Renal pelvis (tissue), 12 donors: ENCODE results near the gene RRP1B. TPM values are rescaled to one million over a fixed set of nuclear protein-coding genes. Genes with fewer than 3 reads are reported as not detected.
"Not testable (repeated sequence)": the region's sequence is repeated elsewhere in the genome, so short reads cannot be mapped to it uniquely, and the experiment has no call there.

ENCODE experiments used
- DNase-seq: peaks from one replicate; pipeline ENCODE4 v3.0.0-alpha.2; 2013
- long read RNA-seq, 16 experiments: transcript quantifications; one replicate each; lab custom pipeline, GENCODE V29; 2026
- polyA plus RNA-seq, 3 donors: library from polyadenylated mRNA; unstranded; fragments of 120-200 nt; gene quantifications; one replicate each; pipeline ENCODE4 v1.2.1, GENCODE V29; 2013; ENCODE audit not compliant: insufficient read length in 3 of 3

RRP1B gene, protein sequence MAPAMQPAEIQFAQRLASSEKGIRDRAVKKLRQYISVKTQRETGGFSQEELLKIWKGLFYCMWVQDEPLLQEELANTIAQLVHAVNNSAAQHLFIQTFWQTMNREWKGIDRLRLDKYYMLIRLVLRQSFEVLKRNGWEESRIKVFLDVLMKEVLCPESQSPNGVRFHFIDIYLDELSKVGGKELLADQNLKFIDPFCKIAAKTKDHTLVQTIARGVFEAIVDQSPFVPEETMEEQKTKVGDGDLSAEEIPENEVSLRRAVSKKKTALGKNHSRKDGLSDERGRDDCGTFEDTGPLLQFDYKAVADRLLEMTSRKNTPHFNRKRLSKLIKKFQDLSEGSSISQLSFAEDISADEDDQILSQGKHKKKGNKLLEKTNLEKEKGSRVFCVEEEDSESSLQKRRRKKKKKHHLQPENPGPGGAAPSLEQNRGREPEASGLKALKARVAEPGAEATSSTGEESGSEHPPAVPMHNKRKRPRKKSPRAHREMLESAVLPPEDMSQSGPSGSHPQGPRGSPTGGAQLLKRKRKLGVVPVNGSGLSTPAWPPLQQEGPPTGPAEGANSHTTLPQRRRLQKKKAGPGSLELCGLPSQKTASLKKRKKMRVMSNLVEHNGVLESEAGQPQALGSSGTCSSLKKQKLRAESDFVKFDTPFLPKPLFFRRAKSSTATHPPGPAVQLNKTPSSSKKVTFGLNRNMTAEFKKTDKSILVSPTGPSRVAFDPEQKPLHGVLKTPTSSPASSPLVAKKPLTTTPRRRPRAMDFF
- polyA plus RNA-seq, result 10 to 100 TPM; 29.8 to 33.1 (median 32.0) TPM
- long read RNA-seq, donor 1, result 0 reads
- long read RNA-seq, donor 2, partial matches to known transcripts, result 13 of 13 reads
- long read RNA-seq, donor 2, other reads (novel, unspliced or antisense), result 0 of 13 reads
- long read RNA-seq, donor 3, result 0 reads
- long read RNA-seq, donor 4, result 0 reads
- long read RNA-seq, donor 5, result 0 reads
- long read RNA-seq, donor 6, full-length matches to known transcripts, result 1 of 8 reads
- long read RNA-seq, donor 6, partial matches to known transcripts, result 7 of 8 reads
- long read RNA-seq, donor 6, other reads (novel, unspliced or antisense), result 0 of 8 reads
- long read RNA-seq, donor 7, full-length matches to known transcripts, result 1 of 13 reads
- long read RNA-seq, donor 7, partial matches to known transcripts, result 5 of 13 reads
- long read RNA-seq, donor 7, other reads (novel, unspliced or antisense), result 7 of 13 reads
- long read RNA-seq, donor 8, result 0 reads
- long read RNA-seq, donor 9, partial matches to known transcripts, result 30 of 30 reads
- long read RNA-seq, donor 9, other reads (novel, unspliced or antisense), result 0 of 30 reads
- long read RNA-seq, donor 10, result 0 reads
- long read RNA-seq, donor 11, partial matches to known transcripts, result 12 of 12 reads
- long read RNA-seq, donor 11, other reads (novel, unspliced or antisense), result 0 of 12 reads
- long read RNA-seq, donor 12, partial matches to known transcripts, result 10 of 10 reads
- long read RNA-seq, donor 12, other reads (novel, unspliced or antisense), result 0 of 10 reads
- long read RNA-seq, donor 13, result 0 reads
- long read RNA-seq, donor 14, partial matches to known transcripts, result 17 of 24 reads
- long read RNA-seq, donor 14, other reads (novel, unspliced or antisense), result 7 of 24 reads
- long read RNA-seq, donor 15, partial matches to known transcripts, result 8 of 8 reads
- long read RNA-seq, donor 15, other reads (novel, unspliced or antisense), result 0 of 8 reads
- long read RNA-seq, donor 16, partial matches to known transcripts, result 9 of 9 reads
- long read RNA-seq, donor 16, other reads (novel, unspliced or antisense), result 0 of 9 reads

DNA sequence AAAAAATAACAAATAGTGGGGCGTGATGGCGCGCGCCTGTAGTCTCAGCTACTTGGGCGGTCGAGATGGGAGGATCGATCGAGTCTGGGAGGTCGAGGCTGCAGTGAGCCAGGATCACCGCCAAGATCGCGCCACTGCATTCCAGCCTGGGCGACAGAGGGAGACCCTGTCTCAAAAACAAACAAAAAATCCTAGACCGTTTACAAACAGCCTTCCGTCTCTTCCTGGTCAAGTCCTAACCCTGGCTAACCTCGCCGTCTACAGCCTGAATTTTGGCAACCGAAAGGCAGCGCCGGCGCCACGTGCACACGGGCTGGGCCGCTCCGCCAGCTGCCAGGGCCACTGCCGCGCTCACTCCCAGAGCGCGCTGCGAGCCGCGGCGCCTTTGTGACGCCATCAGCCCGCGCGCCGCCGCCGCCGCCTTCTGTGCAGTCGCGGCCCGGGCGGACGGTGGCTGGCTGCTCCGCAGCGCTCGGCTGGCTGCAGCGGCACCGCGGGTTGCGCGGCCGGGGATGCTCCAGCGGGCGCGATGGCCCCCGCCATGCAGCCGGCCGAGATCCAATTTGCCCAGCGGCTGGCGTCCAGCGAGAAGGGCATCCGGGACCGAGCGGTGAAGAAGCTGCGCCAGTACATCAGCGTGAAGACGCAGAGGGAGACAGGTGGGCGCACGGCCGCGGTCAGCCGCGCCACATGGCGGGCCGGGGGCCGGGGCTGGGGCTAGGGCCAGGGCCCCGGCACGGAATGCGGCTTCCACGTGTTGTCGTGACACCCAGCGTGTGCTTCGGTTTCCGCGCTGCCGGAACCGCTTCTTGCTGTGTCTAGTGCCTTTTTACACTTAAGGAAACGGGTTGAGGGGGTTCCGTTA lies at the start of gene RRP1B, which contains the start of gene HSF2BP:
Gene RRP1B (plus strand): TSS at position 425 of the 865 bp plus-strand sequence. CDS start 105 bp downstream, at position 530.
Gene HSF2BP (minus strand): TSS at position 353 of the 865 bp plus-strand sequence. CDS start 1,392 bp downstream, outside the sequence.
- peak; percentile 85 for DNase-seq

DNA sequence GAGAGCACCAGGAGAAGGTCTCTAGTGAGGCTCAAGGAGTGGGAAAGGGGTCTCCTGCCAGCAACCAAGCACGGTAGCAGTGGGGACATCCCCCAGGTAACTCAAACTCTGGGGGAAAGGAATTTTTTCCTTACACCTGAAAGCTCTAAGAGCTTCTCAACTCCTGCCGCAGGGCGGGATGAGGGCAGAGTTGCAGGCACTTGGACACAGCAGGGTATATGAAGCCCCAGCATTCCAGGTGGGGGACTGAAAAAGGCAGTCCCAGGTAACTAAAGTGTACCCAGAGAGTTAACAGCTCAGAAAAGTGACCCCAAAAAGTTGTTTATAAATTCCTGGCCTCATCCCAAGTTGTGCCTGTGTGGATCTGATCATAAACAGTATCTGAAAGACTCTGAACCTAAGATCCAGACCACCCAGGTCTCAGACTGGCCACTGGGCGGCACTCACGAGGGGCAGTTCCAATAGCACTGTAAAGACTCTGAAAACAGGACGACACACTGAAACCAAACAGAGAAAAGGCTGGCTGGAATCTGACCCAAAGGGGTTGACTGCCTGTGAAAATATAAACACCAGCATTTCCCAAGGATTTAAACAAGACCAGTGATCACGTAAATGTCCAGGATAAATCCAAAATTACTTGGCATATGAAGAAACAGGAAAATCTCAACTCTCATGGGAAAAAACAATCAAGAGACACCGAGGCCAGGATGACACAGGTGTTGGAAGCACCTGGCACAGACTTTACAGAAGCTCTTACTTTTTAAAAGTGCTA lies 47.6 kb upstream of the RRP1B start:
- peak; percentile 59 for DNase-seq

DNA sequence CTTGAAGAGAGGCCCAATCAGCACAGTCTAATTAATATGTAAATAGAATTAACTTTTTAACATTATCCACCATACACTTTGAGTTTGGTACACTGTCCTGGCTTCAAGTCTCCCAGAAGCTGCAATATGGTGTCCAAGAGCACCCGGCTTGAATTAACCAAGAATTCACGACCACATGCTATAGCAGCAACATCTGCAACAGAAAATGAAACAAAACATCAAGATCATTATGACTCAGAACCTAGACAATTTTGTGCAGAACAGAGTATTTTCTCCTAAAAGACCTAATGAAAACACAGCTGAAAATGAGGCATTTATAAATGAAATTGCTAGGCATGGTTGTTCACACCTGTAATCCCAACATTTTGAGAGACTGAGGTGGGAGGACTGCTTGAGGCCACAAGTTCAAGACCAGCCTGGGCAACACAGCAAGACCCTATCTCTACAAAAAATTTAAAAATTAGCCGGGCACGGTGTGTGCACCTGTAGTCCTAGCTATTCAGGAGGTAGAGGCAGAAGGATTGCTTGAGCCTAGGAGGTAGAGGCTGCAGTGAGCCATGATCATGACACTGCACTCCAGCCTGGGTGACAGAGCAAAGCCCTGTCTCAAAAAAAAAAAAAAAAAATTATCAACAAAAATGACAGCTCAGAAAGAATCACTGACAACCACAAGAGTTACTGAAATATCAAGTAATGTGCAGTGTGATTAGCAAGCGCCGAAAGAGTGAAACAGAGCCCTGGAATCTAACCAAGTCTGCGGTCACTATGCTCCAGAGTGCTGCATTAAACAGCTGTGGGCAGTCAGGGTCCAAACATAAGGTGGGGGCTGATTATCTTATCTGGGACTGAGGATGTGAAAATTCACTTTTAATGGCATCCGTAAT lies 45.4 kb upstream of the RRP1B start:
- no peak for DNase-seq

DNA sequence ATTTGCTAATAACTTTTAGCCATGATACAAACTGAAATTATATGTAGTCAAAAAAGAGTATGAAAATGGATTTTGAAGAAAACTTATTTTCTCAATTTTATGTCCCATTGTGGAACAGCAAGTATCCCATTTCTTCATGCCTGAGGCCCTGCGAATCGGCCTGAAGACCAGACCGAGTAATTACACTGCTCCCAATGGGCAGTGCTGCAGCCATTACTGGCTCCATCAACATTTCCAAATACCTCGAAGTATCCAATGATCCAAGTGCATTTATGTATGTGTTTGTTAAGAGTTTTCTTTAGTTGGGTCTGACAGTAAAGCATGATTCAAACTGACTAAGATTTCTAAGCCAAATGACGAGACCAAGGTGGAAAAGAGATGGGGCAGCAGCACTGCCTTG lies 44.5 kb upstream of the RRP1B start:
- DNase-seq, result no peak

DNA sequence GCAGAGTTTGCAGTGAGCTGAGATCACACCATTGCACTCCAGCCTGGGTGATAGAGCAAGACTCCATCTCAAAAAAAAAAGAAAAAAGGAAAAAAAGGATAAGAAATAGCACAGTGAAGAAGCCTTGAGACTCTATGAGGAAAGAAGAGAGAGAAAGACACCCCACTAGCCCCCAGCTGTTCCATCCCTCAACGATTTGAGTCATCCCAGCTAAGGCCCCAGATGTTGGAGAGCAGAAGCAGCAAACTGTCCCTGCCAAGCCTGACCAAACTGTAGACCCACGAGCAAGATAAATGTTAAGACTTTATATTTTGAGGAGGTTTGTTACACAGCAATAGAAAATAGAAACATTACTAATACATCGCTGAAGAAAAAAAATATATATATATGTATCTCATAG lies 42.5 kb upstream of the RRP1B start:
- not testable (repeated sequence) for DNase-seq

DNA sequence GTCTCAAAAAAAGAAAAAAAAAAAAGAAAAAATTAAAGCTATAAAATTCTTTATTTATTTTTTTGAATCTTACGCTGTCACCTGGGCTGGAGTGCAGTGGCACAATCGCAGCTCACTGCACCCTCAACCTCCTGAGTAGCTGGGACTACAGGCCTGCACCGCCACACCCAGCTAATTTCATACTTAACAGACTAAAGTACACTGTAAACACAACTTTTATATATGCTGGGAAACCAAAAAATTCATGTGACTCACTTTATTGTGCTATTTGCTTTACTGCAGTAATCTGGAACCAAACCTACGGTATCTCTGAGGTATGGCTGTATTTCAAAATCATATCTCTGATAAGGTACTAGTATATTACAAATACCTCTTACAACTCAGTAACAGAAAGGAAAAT lies 40.4 kb upstream of the RRP1B start:
- no peak for DNase-seq

DNA sequence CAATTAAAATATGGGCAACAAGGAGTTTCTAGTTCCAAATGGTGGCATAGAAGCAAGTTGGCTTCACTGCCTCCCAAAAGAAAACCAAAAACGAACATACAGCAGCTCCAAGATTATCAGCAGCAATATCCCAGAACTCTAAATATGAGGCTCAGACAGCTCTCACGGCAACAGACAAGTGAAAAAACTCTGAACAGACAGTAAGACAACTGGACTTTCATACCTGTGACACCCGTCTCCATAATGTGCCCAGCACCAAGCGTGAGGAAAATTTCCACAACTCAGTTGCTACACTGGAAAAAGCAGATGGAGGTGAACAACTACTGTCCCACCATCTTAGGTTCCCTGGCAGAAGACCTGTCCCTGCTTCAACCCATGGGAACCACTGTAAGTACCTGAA lies 40.0 kb upstream of the RRP1B start:
- no peak for DNase-seq

DNA sequence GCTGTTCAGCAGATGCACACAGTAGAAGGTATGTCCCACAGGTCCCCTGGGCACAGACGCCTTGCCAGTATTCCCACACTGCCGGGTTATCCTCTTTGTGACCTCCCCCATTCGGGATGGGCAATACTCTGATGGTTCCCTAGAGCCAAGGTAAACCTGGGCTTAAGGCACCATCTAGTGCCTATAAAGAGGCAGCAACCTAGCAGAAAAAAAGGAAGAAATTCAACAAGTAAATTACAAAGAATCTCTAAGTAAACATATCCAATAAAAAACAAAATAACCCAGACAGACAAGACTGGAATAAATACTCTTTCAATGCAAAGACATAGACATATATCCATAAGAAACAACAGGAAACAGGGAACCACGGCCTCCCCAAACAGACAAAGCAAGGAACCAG lies 39.5 kb upstream of the RRP1B start:
- no peak for DNase-seq

DNA sequence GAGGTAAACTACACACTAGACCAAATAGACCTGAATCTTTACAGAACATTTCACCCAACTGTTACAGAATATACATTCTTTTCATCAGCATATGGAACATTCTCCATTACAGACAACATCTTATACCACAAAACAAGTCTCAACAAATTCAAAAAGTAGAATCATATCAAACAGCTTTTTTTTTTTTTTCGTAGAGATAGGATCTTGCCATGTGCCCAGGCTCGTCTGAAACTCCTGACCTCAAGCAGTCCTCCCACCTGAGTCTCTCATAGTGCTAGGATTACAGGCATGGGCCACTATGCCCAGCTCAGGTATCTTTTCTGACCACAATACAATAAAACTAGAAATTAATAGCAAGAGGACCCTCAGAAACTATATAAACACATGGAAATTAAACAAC lies 36.6 kb upstream of the RRP1B start:
- no peak for DNase-seq

DNA sequence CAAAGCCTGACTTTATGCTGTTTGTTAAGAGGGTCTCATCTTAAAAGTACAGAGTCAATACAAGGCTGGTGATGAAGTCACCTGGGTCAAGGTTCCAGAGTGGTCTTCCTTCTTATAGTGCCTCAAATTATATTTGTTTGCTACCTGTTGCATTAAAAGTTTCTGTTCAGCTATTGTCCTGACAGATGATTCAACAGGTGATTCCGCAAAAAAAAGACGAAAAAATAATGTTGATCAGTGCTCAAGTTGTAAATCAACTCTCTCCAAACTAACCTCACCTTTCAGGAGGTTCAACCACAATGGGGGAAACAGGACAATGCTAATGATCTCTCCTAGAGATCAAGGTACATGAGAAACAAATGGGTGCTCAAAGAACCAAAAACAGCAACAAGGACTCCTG lies 35.8 kb upstream of the RRP1B start:
- no peak for DNase-seq

DNA sequence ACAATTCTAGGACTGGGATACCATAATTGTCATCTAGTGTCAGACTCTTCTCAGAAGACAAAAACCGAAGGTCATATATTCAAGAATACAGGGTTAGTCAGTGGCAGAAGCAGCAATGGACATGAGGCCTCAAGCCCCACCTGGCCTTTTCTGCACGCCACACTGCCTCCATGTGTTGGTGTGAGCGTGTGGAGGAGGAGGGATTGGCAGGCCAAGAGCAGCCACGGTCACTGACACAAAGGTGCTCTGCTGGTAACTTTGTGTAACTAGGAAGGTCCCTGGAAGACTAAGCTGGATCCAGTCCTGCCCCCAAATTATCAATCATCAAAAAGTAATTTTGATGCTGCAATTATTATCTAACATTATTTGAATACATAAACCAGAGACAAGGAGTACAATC lies 35.0 kb upstream of the RRP1B start:
- no peak for DNase-seq

DNA sequence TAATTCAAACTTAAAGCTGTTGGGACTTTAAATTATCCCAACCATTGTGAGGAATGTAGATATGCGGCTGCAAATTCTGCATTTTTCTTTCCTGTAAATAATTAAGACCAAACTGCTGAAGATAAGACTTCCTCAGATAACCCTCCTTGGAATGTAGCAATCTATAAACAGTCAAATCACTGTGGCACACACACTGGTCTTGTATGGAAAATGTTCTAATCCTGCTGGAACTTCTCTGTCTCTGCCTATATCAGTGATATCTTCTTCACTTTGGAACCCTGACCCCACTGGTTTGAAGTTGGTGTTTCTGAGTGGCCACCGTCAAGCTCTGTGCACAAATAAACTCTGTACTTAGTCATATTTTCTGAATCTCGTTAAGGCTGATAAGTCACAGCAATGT lies 33.0 kb upstream of the RRP1B start:
- no peak for DNase-seq

DNA sequence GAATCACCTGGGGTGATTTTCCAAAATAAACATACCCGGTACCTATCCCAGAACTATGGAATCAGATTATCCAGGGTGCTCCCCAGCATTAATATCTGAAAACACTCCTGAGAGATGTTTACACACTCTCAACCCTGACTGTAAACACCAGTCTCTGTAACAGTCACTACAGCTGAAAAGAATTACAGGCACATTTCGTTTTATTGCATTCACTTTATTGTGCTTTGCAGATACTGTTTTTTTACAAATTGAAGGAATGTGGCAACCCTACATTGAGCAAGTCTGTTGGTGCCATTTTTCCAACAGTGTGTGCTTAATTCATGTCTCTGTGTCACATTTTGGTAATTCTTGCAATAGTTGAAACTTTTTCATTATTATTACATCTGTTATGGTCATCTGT lies 31.8 kb upstream of the RRP1B start:
- no peak for DNase-seq

DNA sequence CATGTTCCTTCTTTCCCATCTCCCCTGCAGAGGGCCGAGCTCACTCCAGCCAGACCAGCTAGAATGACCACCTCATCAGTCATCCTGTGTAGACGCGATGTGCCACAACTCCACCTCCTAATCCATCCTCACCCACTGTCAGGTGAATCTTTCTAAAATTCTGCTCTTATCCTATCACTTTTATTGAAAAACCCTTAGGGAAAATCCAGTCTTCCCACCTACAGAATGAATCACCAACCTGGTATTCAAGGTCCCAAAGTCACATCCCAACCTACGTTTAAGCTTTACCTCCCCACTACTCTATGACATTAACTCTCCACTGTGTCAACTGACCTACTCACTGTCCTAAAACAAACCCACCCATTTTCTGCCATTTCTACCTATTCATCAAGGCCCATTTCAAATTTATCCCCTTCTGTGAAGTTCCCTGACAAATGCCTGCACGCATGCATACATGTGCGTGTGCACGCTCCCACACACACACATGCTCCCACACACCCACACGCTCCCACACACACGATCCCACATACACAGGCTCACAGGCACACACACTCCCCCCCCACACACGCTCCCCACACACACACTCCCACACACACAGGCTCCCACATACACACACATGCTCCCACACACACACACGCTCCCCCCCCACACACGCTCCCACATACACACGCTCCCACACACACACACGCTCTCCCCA lies 27.8 kb upstream of the RRP1B start:
- DNase-seq, result no peak

DNA sequence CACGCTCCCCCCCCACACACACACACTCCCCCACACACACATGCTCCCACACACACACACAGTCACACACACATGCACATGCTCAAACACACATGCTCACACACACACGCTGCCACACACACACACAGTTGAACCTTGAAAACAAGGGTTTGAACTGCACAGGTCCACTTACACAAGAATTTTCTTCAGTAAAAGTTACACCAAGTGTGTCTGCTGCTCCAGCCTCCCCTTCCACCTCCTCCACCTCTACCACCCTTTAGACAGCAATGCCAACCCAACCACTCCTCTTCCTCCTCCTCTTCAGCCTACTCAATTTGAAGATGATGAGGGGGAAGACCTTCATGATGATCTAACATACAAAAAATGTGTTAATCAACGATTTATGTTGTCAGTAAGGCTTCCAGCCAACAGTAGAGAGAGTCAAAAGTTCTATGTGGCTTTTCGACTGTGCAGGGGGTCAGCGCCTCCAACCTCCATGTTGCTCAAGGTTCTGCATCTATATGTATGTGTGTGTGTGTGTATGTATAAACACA lies 26.9 kb upstream of the RRP1B start:
- no peak for DNase-seq

DNA sequence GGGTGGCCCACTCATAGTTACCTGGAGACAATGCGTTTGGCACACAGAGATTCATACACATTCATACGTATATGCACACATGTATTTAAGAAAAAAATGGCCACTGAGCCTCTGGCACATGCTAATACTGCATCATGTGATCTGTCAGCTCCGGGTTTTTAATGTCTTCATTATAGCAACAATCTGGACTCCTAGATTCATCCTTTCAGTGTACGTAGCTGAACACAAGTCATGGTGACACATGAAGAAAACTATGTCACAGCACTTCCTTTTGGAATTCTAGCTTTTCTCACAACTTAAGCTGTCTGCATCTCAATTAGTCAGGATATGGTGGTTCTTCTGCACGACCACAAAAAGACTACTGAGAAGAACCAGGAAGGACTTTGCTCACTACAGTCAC lies 24.7 kb upstream of the RRP1B start:
- no peak for DNase-seq

DNA sequence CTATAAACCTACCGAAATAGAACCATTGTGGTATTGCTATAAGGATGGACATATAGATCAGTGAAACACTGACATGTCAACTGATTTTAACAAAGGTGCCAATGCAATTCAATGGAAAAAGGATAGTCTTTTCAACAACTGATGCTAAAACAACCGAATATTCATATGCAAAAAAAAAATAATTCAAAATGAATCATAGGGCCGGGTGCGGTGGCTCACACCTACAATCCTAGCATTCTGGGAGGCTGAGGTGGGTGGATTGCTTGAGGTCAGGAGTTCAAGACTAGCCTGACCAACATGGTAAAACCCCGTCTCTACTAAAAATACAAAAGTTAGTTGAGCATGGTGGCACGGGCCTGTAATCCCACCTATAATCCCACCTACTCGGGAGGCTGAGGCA lies 23.9 kb upstream of the RRP1B start:
- no peak for DNase-seq
